HG03064 (cell line): ENCODE measurements around the gene SLC24A4.

Experiments
- ATAC-seq: cut with Tn5 transposase; IDR thresholded peaks from one replicate; pipeline ENCODE4 v1.9.1; 2021; ENCODE audit warnings: low read depth; ENCODE audit not compliant: unreplicated experiment

The SLC24A4 gene

DNA sequence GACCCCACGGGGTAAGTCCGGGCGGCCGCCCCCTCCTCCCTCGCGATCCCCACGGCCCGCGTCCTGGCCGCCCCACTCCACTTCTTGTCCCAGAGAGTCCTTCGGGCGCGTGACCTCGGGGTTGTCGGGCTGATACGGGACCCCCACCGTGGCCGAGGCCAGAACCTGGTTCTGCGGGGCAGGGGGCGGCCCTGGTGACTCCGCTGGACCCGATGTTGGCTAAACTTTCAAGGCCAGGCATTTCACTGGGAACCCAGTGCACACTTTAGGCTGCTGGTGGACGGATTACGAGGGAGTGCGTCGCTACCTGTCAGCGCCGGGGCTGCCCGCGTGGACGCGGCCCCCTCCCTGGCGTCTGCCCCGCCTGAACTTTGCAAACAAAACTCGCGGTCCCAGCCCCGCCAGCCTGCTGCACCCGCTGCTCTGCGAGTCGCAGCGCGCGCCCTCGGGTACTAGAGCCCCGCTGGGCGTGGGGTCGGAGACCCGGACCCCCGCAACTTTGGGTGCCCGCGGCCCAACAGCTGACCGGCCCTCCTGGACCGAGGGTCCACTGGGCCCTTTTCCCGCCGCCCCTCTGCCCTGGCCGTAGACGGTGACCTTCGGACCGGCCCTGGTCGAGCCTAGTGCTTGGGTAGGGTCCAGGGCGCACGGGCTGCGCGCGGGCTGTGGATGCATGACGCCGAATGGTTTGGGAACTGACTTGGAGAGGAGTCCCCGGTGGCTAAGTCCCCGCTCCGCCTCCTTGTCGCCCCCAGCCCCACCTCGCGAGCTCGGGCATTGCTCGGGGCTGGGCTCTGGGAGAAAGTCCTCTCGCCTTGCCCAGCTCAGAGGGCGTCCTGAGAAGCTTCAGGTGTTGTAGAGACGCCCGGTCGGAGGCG lies 191.2 kb downstream of the SLC24A4 start:
- ATAC-seq, result peak; percentile 25

DNA sequence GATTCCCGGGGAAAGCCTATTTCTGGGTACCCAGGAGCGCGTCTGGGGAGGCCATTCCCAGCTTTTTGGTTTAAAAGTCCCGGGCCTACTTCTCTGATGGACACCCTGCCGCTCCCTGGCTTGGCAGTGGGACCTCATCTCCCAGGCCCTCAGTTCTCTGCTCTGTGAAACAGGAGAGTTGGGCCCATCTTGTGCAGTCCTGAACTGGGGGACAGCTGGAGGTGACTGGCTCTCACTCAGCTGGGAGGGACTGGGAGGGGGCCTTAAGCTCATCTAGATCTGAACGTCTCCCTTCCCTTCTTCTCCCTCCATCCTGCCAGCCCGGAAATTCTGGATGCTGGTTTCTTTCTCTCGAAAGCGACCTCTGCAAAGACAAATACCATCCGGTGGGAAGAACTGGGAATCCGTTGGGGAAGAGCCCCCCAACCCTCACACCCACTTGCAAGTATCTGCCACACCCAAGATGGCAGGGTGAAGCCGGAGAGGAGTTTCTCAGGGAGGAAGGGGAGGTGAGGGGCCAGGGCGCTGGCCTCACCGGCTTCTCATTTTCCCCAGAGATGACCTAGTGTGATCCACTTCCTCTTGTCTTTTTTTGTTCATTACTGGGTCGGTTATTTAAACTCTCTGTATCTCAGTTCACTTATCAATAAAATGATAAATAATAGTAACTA lies 192.0 kb downstream of the SLC24A4 start:
- no peak for ATAC-seq

DNA sequence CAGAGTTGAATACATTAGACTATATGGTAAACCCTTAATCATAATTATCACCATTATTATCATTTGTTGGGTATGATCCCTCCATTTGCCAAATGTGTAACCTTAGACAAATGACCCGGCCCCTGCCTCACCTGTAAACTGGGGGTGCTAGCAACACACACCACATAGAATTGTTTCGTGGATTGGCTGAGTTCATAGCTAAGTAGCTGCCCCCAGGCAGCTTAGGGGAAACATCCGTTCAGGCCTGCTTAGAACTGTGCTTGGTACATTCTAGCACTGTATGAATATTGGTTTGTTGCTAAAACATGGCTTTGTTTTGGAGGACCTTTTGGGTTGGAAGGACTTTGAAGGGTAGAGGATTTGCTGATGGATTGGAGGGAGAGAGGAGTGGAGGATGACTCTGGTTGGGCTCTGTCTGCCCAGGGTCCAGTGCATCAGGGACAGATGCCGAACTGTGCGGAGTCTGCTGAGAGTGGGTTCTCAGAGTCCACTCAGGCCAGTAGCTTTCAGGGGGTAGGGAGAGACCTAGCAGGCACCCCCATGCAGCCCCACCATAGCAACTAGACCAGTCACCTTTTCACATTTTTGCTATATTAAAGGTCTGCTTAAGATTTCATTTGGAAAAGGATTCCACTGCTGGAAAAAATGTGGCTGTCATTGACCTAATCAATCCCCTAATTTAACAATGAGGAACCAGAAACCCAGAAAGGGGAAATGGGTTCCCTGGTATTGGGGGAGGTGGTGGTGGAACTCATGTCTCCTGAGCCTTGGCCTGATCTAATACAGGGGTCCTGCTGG lies 192.8 kb downstream of the SLC24A4 start:
- no peak for ATAC-seq

DNA sequence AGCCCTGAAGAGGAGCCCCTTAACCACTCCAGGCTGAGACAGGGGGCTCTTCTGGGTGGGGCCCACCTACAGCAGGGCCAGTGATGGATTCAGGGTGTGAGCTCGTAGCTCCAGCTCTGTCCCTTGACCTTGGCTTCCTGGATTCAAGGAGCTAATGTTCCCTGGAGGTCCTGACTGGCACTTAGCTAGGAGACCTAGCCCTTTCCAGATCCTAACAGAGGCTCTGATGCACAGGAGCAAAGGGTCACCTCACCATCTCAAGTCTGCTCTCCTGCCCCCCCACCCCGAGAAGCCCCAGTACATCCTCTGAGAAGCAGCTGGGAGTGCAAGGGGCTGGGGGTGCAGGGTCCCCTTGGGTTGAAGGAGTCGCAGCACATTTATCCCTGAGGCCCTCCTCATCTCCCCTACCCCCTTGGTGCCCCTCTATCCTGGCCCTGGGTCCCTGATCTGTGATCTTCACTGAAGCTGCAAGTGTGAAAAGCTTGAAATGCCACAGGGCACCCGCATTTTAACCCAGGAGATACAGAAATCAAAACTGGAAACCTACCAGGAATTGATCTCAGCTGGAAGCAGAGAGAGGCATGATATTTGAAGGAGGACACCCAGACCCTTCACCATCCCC lies 193.5 kb downstream of the SLC24A4 start:
- ATAC-seq, result no peak

DNA sequence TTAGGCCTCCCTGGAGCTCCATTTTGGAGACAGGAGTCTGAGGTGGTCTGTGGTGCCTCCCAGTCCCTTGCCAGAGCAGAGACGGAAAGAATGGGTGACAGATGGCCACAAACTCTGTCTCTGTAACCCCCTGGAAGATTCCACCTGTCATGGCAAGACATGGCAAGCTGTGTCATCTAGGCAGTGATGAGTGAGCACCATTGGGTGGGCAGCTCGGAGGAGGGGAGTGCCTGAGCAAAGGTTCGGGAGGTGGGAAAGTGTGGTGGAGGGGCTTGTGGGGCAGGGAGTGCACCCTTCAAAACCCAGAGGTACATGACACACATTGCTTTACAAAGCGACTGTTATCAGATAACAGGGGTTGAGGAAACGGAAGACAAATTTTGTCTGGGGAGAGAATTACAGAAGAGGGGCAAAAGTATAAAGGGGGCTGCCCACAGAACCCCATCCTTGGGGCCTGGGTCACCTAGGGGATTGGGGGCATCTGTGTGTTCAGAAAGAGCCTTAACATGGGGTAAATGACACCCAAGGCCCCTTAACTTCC lies 194.1 kb downstream of the SLC24A4 start:
- ATAC-seq, result no peak

DNA sequence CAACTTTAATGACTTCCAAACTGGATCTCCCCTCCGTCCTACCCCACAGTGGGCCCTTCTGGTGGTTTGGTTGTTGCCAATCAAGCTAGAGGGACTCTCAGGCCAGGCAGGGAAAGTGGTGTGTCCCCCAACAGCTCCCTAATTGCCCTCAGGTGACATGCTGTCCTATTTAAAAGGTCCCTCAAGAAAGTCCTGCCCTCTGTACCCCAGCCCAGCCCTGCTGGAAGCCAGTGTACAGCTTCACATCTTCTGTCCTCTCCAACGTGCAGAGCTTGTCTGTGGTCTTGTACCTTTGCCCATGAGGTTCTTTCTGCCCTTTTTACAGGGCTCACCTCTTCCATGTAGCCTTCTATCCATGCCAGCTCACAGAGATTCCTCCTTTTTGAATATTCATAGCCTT lies 194.8 kb downstream of the SLC24A4 start:
- no peak for ATAC-seq

DNA sequence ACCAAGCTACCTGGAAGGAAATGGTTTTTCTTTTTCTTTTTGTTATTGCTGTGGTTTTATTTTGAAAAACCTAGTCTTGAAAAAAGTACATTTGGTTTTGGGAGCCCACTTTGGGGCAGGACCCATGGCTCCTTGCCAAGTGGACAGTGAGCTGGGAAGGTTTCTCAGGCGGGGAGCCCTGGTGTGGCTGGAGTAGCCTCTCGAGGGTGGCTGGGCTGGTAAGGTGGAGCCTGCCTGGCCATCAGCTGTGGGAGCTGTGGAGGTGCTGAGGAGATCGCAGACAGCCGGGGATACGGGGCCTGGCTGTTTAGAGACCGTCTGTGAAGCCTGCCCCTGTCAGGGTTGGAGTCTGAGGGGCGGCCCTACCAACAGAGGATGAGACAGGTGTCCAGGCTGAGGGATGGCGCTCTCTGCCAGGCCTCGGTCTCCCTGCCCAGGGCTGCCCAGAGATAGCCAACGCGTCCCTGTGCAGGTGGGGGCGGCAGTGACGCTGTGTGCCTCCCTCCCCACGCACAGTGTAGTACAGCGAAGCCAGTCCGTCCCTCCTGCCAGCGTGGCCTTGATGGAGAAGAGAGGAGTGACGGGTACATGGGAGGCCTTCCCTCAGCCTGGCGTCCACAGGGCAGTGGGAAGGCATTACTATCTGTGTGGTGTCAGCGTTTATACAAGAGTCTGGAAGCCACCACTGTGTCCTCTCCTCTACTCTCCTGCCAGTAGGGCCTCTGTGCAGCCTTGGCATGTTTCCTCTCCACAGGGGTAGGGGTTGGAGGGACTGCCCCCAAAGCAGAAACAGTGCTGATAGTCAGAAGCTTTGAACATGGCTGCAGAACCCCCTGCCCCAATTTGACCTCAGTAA lies 196.5 kb downstream of the SLC24A4 start:
- no peak for ATAC-seq

DNA sequence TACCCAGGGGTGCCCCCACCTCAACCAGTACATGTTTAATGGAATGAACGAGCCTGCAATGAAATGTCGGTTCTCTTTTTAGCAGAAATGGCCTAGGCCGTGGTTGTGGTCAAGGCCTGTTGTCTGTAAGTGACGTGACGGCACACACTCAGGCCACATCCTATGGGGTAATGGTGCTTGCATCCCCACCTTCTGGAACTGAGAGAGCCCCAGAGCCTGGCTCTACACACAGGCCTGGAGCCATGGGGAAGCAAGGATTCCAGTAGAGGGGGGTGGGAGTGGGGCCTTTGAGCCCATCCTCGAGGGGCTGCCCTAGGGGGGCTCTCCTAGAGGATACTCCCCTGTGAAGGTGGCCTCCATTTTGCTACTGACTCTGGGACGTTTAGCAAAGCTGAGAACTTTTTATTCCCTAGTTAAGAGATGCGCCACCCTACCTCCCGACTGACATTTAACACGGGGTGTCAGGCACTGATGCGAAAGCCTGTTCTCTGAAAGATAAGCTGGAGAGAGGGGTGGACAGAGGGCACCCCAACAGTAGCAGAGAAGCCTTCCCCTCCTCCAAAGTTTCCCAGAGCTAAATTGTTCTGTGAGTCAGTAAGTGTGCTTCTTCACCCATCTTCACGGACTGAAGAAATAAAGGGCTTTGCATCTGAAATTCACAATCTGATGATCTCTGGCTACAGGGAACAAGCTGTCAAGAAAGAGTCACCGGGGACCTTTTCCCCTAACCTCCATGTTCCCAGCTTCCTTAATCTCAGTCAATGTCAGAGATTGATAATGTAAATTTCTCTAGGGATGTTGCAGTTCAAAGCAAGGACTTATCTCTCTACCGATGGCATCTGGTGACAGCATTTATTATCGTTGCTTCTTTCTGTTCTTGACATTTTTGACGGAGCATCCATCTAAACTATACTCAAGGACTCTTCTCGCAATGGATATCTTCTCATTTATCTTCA lies 197.4 kb downstream of the SLC24A4 start:
- no peak for ATAC-seq

DNA sequence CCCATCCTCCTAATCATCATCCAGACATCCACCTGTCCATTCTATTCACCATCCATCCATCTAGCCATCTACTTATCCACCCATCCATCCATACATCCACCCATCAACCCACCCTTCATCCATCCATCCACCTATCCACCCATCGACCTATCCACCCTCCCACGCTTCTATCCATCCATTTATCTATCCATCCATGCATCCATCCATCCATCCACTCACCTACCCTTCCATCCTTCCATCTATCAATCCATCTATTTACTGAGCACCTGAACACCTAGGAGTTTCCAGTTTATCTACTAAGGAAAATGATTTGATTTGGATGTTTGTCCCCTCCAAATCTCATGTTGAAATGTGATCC lies 198.1 kb downstream of the SLC24A4 start:
- ATAC-seq, result no peak

DNA sequence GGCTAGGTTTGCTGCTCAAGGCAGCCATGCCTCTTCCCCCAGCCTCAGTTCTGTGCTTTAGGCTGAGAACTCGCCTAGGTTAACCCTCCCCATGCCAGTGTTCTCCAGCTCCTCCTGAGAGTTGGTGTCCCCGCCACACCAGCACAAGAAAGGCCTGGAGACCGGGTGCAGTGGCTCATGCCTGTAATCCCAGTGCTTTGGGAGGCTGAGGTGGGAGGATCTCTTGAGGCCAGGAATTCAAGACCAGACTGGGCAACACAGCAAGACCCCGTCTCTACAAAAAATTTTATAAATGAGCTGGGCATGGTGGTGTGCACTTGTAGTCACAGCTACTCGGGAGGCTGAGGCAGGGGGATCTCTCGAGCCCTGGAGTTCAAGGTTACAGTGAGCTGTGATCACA lies 200.8 kb downstream of the SLC24A4 start:
- ATAC-seq, result no peak

DNA sequence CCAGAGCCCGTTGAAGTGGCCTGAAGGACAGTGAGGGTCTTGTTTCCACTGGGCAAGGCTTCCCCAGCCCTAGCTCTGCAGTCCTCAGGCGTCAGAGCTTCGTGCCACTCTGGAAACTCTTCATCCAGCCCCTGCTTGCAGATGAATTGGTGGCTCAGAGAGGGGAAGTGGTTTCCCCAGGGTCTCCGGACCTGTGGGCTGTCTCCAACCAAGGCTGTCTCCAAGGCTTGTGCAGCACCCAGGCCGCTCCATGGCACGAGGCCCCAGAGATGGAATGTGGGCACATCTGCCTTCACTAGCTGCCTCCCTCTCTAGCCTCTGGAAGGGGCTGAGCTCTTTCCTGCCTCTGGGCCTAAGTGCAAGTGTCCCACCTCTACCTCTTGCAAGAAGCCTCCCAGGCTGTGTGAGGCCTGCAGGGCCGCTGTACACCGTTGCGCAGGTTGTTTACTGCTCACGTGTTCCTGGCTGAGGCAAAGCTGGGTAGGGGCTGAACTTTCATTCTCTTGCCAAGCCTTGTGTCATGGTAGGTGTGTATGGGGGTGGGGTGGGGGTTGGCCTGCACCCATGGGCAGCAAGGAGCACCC lies 201.7 kb downstream of the SLC24A4 start:
- ATAC-seq, result no peak

DNA sequence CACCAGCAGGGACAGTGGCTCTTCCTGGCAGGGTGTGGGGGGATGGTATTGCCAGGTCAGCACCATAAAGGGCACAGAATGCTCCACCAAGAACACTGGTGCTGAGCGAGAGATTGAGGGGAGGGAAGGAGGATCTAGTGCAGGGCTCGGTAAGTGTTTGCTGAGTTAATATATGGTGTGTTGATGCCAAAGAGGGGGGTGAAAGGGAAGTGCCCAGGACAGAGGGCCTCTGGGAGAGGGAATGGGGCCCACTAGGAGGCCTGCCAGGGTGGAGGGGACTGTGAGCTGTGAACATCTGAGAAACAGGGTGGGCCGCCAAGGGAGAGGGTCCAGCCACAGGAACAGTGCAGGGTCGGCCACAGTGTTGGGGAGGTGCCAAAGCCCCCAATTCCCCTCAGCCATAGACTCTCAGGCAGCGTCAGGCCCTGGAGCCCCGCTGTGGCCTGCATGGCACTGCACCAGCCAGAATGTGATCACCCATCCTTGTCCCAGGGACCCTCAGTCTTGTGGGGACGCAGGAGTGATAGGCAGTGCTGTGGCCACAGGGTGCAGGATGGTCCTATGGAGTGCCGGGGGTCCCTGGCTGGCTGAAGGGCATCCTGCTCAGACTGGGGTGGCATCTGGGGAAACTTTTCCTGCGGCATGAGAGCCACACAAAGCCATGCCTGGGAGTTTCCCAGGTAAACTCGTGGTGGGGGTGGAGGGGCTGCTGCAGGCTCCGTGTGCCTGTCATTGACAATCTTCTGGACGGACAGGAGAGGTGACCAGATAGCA lies 202.5 kb downstream of the SLC24A4 start:
- no peak for ATAC-seq

DNA sequence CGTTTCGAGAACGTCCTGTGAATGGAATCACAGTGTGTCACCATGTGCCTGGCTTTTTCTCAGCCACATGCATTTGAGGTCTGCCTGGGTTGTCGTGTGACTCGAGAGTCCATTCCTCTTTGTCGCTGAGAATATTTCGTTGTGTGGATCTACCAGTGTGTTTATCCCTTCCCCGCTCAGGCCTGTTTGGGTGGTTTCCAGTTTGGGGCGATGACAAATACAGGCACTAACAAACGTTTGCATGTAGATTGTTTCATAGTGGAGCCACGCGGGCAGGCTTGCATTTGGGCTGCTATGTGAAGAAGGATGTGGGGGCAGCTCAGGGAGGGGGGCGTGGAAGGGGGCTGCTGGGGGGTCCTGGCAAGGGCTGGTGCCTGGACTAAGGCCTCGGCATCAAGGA lies 204.8 kb downstream of the SLC24A4 start:
- no peak for ATAC-seq

DNA sequence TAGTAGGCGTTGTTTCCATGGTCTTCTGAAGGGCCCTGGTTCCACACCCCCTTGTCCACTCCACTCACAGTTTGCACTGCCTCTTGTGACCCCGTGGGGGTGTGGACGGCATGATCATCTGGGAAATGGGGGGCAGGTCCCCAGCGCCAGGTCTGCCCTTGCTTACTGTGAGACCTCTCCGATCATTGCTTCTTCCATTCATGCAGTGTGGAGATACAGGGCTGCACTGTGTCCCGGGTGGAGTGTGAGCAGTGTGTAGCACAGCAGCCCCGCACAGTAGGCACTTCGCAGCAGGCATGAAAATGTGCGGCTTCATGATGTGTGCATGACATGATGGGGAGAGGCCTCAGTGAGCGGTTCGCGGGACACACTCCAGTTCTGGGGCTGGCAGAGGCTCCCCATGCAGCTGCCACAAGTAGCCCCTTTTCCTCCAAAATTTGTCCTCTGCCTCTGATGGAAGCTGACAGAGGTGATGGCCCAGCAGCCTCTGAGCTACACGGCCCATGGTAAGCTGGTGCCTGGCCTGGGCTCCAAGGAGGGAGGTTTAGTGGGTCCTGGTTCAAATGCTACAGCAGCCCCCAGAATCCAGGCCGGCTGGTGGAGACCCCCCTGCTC lies 205.6 kb downstream of the SLC24A4 start:
- no peak for ATAC-seq

DNA sequence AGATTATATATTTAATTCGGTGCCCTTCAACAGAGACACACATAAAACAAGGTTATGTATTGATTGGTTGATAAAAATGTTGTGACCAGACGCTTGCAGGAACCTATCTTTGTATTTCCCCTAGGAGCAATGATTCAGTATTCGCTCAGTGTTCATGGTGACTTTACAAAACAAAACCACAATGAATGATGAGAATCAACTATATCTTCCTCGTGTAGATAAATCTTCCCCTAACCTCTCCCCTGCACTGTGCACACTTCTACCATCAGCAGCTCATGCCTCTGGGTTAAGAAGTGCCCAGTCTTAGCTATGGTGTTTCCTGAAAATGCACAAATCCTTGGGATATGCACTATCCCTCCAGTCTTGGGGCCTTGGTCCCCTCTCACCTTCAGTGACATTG lies 206.9 kb downstream of the SLC24A4 start:
- ATAC-seq, result no peak

DNA sequence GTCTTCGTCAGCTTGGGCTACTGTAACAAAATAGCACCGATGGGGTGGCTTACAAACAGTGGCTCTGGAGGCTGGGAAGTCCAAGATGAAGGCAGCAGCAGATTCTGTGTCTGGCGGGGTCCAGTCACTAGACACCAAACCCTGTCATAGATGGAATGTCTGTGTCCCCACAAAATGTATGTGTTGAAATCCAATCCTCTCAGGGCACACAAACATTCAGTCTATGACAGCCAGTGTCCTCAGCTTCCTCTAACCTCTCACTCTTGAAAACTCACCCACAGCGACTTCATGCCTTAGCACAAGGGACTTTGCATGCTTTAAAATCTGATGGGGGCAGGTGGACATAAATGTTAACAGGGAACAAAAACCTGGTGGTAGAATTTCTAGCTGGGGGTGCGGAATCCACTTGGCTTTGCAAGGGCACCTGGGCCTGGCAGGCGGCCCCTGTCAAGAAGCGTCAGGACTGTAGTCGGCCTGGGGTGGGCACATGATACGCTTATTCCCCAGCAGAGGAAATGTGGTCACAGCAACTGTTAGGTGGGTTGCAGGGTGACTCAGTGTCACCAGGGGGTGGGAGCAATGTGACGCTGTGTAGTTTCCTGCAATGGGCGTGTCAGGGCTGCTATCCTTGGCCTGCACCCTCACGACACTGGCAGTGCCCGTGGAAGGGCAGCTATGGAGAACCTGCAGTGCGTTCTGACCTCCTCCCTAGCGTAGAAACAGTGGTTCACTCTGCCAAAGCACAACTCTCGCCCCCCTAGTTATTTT lies 208.3 kb downstream of the SLC24A4 start:
- ATAC-seq, result no peak
